HEK293 (cell line): ENCODE data around the gene DCPS.
"Not testable (repeated sequence)": the region's sequence is repeated elsewhere in the genome, so short reads cannot be mapped to it uniquely, and the experiment has no call there.

Source experiments
- CTCF ChIA-PET: fragments of 350-600 bp; formaldehyde crosslinking; extraction: SDS; loops from one replicate; lab custom pipeline; 2021; ENCODE audit warnings: antibody characterized with exemption; lab: Yijun Ruan, JAX
- POLR2A ChIA-PET: fragments of 300-600 bp; formaldehyde crosslinking; extraction: SDS; loops from one replicate; lab custom pipeline; 2020; ENCODE audit warnings: antibody characterized with exemption, inconsistent platforms; lab: Yijun Ruan, JAX
- H3K27ac ChIP-seq: fragments of 200-500 bp; sonication (Bioruptor generic); 2 replicates; pipeline ENCODE4 v1.5.1; 2014; ENCODE audit warnings: low read depth, low read length, control low read depth, inconsistent platforms; ENCODE audit errors: extremely low read depth
- H3K36me3 ChIP-seq, 2 experiments: fragments of 200-500 bp in 1 of 2; sonication (Bioruptor generic) in 1 of 2; 1 replicate in 1 of 2; 2 replicates in 1 of 2; pipeline ENCODE4 v1.5.1; 2014 to 2017; ENCODE audit warnings: inconsistent platforms in 2 of 2, low read length in 2 of 2; ENCODE audit not compliant: control insufficient read depth in 2 of 2, insufficient read depth in 1 of 2
- H3K4me1 ChIP-seq: fragments of 200-500 bp; sonication (Bioruptor generic); 2 replicates; pipeline ENCODE4 v1.5.1; 2014; ENCODE audit warnings: mild to moderate bottlenecking, low read length, inconsistent platforms; ENCODE audit not compliant: control insufficient read depth, insufficient read depth
- H3K4me3 ChIP-seq: 2 replicates; pipeline ENCODE4 v1.5.1; 2011; ENCODE audit warnings: low read depth, mild to moderate bottlenecking, control low read depth, low read length, moderate library complexity
- H3K9me3 ChIP-seq: fragments of 200-500 bp; sonication (Bioruptor generic); 2 replicates; pipeline ENCODE4 v1.5.1; 2014; ENCODE audit warnings: low read depth, low read length, inconsistent platforms; ENCODE audit not compliant: control insufficient read depth, insufficient read depth
- GLIS1 ChIP-seq: fragments of 450-650 bp; formaldehyde crosslinking; IDR thresholded peaks from 2 replicates; pipeline ENCODE4 v1.5.1; 2016; ENCODE audit warnings: missing biosample characterization, missing genetic modification characterization
- HOXA7 ChIP-seq: sonication (generic); formaldehyde crosslinking; IDR thresholded peaks from 2 replicates; pipeline ENCODE4 v1.8.1; 2022; ENCODE audit warnings: missing genetic modification reagents, borderline replicate concordance
- KLF16 ChIP-seq: fragments of 450-650 bp; formaldehyde crosslinking; IDR thresholded peaks from 2 replicates; pipeline ENCODE4 v1.5.1; 2017; ENCODE audit warnings: missing biosample characterization, missing genetic modification characterization
- KLF9 ChIP-seq: fragments of 450-650 bp; formaldehyde crosslinking; IDR thresholded peaks from 2 replicates; pipeline ENCODE4 v1.5.1; 2016; ENCODE audit warnings: missing biosample characterization, missing genetic modification characterization, low read depth
- SCRT2 ChIP-seq: fragments of 450-650 bp; formaldehyde crosslinking; IDR thresholded peaks from 2 replicates; pipeline ENCODE4 v1.5.1; 2016; ENCODE audit warnings: missing biosample characterization, missing genetic modification characterization
- SP2 ChIP-seq: fragments of 450-650 bp; formaldehyde crosslinking; IDR thresholded peaks from 2 replicates; pipeline ENCODE4 v1.5.1; 2016; ENCODE audit warnings: missing biosample characterization, missing genetic modification characterization
- ZNF112 ChIP-seq: fragments of 450-650 bp; formaldehyde crosslinking; IDR thresholded peaks from 2 replicates; pipeline ENCODE4 v1.5.0; 2017; ENCODE audit warnings: missing biosample characterization, missing genetic modification characterization
- ZNF114 ChIP-seq: fragments of 450-650 bp; formaldehyde crosslinking; IDR thresholded peaks from 2 replicates; pipeline ENCODE4 v1.5.0; 2017; ENCODE audit warnings: missing biosample characterization, missing genetic modification characterization
- ZNF354C ChIP-seq: fragments of 450-650 bp; formaldehyde crosslinking; IDR thresholded peaks from 2 replicates; pipeline ENCODE4 v1.5.1; 2016; ENCODE audit warnings: missing biosample characterization, missing genetic modification characterization, low read depth, borderline replicate concordance
- ZNF48 ChIP-seq: fragments of 450-650 bp; formaldehyde crosslinking; IDR thresholded peaks from 2 replicates; pipeline ENCODE4 v1.5.1; 2016; ENCODE audit warnings: missing biosample characterization, missing genetic modification characterization
- ZSCAN16 ChIP-seq: fragments of 450-650 bp; formaldehyde crosslinking; IDR thresholded peaks from 2 replicates; pipeline ENCODE4 v1.5.1; 2016; ENCODE audit warnings: missing biosample characterization, missing genetic modification characterization
- TF ChIP-seq, protein P1 (sequence below): fragments of 450-650 bp; formaldehyde crosslinking; IDR thresholded peaks from 2 replicates; pipeline ENCODE4 v1.5.1; 2017; ENCODE audit warnings: missing biosample characterization, mild to moderate bottlenecking, missing genetic modification characterization, moderate library complexity
- TF ChIP-seq, protein P2 (sequence below): fragments of 450-650 bp; formaldehyde crosslinking; IDR thresholded peaks from 2 replicates; pipeline ENCODE4 v1.5.1; 2016; ENCODE audit warnings: missing biosample characterization, missing genetic modification characterization

Gene DCPS

DNA sequence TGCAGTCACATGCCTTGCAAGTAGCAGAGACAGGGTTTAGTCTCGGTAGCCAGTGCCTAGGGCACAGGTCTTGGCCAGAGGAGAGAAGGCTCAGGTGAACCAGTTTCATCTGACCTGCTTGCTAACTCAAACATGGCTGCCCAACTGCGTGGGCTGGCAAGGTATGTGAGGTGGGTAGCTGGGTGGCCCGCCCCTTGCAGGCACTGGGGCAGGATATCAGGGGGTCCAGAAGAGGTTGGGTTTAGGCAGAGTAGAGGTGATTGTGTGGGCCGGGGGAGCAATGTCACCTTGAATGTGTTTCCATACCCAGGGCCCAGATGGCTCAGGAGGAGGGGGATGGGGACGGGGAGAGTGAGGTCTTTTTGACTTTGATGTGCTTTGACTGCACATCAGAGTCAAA is 89.3 kb downstream of the DCPS start:
- ChIA-PET POLR2A (no interaction called here), CTCF (interaction anchor here (1.1 kb wide), 1 partner anchor 82 kb away, joined by 4 read pairs; no protein-coding TSS in a partner anchor)
- Histone ChIP-seq H3K4me3 (no peak overlapping the region), H3K36me3 (no peaks in the 10 kb centered on the region), H3K4me1 (no peaks in the 10 kb centered on the region), H3K9me3 (no peaks in the 10 kb centered on the region), H3K27ac (no peak overlapping the region)
- TF ChIP-seq GLIS1 (tag by site-specific recombination) (no peak), HOXA7 (CRISPR knock-in tag) (no peak)

DNA sequence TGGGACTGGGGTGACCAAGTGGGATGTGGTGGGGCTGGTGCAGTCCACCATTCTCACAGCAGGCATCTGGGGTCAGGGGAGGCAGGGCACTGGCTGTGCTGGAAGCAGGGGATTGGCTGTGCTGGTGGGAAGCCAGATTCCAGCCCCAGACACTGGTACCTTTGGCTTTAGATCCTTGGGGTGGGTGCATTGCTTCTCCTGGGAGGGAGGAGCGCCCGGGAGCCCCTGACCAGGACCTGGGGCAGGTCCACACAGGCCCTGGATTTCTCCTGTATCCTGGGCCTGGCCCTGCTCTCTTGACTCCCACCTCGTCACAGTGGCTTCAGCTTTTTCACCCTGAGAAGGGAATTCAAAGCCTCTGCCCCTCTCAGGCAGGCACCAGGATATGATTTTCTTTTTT is 90.2 kb downstream of the DCPS start:
- no peak overlapping the region for H3K27ac ChIP-seq
- no peaks in the 10 kb centered on the region for H3K36me3 ChIP-seq
- H3K4me1 ChIP-seq = no peaks in the 10 kb centered on the region
- TF ChIP-seq ZNF48 (tag by site-specific recombination) (no peak), SCRT2 (tag by site-specific recombination) (no peak), KLF16 (tag by site-specific recombination) (no peak), ZNF114 (no peak), ZSCAN16 (tag by site-specific recombination) (no peak), ZNF354C (no peak), SP2 (tag by site-specific recombination) (no peak), ZNF112 (tag by site-specific recombination) (no peak), KLF9 (tag by site-specific recombination) (no peak)
- TF ChIP-seq, protein P1, sequence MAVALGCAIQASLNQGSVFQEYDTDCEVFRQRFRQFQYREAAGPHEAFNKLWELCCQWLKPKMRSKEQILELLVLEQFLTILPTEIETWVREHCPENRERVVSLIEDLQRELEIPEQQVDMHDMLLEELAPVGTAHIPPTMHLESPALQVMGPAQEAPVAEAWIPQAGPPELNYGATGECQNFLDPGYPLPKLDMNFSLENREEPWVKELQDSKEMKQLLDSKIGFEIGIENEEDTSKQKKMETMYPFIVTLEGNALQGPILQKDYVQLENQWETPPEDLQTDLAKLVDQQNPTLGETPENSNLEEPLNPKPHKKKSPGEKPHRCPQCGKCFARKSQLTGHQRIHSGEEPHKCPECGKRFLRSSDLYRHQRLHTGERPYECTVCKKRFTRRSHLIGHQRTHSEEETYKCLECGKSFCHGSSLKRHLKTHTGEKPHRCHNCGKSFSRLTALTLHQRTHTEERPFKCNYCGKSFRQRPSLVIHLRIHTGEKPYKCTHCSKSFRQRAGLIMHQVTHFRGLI (tag by site-specific recombination) = no peak
- TF ChIP-seq, protein P2, sequence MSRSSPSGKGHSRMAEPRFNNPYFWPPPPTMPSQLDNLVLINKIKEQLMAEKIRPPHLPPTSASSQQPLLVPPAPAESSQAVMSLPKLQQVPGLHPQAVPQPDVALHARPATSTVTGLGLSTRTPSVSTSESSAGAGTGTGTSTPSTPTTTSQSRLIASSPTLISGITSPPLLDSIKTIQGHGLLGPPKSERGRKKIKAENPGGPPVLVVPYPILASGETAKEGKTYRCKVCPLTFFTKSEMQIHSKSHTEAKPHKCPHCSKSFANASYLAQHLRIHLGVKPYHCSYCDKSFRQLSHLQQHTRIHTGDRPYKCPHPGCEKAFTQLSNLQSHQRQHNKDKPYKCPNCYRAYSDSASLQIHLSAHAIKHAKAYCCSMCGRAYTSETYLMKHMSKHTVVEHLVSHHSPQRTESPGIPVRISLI (tag by site-specific recombination) = no peak
- no peak overlapping the region for H3K4me3 ChIP-seq
- H3K9me3 ChIP-seq = no peaks in the 10 kb centered on the region
- CTCF ChIA-PET = no interaction called here
- POLR2A ChIA-PET = no interaction called here

DNA sequence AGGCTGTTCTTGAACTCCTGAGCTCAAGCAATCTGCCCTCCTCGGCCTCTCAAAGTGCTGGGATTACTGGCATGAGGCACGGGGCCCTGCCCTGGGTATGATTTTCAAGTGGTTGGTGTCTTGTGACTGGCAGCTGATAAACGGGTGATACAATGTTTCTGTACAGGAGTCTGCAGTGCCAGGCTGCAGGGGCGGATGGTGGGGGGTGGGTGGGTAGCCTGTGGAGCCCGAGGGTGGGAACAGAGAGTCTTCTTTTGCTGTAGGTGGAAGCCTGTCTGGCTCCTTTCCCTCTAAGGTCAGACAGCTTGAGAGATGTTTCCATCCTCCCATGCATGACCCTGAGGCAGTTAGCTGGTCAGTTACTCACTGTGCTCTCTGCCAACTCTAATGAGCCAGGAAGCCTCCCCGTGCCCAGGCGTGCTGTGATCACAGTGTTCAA is 90.8 kb downstream of the DCPS start:
- H3K4me3 ChIP-seq, H3K36me3 ChIP-seq, POLR2A ChIA-PET, H3K9me3 ChIP-seq, H3K27ac ChIP-seq, H3K4me1 ChIP-seq: not testable (repeated sequence)
- CTCF ChIA-PET = interaction anchor here (0.9 kb wide), 1 partner anchor 83 kb away, joined by 3 read pairs; no protein-coding TSS in a partner anchor
